ENCODE results near the gene NHEJ1. TPM values are rescaled to one million over a fixed set of nuclear protein-coding genes. Genes with fewer than 3 reads are reported as not detected.

NHEJ1 gene, protein sequence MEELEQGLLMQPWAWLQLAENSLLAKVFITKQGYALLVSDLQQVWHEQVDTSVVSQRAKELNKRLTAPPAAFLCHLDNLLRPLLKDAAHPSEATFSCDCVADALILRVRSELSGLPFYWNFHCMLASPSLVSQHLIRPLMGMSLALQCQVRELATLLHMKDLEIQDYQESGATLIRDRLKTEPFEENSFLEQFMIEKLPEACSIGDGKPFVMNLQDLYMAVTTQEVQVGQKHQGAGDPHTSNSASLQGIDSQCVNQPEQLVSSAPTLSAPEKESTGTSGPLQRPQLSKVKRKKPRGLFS
- total RNA-seq (10 to 100 TPM; 17.0 to 20.1 TPM), polyA plus RNA-seq (10 to 100 TPM; 16.6 to 29.1 (median 23.0) TPM), total RNA-seq (4.9 to 11.9 (median 8.7) reads per million in 6 experiments)

DNA sequence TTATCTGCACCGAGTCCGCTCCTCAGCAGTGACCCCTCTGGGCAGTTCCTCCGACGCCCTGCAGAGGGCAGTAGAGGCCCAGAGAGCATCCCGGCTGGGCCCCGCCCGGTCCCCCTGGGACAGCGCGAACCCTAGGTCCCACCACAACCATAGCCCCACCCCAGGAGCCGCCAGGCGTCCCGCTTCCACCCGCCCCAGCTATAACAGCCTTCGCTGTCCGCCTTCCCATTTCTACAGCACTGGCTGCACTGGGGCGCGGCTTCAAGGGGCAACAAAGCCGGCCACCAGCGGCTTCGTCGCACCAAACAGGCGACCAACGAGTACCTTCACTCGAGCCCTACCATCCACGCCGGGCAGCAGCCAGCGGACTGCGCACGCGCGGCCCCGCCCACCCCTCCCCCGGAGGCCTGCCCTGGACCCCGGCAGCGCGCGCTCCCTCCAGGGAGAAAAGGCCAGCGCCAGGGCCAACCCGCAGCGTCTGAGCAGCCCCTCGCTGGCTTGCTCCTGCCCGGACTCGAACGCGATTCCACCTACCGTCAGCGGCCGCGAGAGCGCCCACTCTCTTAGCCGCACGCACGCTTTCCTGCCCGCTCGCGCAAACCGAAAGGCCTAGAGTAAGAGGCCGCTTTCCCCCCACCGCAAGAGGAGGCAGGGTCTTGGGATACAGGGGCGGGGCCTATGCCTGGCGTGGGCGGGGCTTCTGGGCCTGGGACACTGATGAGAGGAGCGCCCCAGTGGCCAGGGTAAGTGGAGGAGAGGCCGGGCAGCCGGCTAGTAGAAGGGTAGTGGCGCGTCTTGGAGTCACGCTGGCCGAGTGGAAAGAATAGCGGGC is at the start of gene NHEJ1:
TSS of gene NHEJ1 (minus strand) at position 630 of the 832 bp plus-strand sequence. CDS start 2,453 bp downstream, outside the sequence.
- H3K27me3 Mint-ChIP-seq, result no peaks in the 10 kb centered on the region
- H3K9me3 Mint-ChIP-seq, result no peaks in the 10 kb centered on the region
- H3K36me3 Mint-ChIP-seq, result peaks cover 2 to 24% (median 12%) of the 10 kb centered on the region in 3 donors

DNA sequence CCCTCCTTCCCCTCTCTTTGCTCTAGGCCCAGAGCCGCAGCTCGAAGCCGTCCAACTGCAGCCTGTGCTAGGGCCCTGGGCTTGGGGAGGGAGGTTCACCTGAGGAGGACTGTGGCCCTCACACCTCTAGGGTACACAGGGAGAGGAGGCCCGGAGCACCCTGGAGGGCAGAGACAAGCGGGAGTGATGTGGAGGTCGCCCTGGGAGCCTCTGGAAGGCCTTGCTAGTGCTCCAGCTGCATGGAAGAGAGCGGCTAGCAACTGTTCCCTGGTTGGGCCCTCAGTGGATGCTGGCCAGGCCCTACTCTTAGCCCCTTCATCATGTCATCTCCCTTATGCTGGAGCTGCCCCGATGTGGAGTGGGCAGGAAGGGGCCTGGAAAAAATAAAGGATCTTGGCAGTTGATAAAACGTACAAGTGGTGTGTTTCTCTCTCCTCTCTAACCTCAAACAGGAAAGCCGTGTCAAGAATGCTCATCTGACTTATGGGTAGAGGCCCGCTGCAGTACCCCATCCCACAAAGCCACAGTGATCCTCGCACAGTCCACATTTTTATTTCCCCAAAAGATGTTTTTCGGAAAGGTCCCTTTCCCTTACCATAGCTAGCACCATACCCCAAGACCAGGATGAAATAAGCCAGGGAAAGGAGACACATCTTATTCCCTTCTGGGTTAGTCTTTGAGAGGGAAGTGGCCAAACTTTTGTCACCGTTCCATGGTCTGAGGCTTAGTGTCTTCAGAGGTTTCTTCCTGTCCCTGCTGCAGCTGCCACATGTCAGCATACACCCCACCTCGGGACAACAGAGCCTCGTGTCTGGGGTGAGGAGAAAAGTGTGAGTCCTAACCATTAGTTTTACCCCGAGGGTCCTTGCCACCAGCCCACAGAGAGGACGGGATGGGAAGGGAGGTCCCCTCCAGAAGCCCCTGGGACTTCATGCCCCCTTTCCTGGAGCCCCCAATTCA is 48.9 kb upstream of the NHEJ1 start:
- peak overlapping the region in 9 of 10 donors; percentile 30 to 96 (median 66) for H3K4me3 Mint-ChIP-seq
- no peaks in the 10 kb centered on the region for H3K27me3 Mint-ChIP-seq
- peak overlapping the region; percentile 84 to 98 (median 92) for H3K27ac Mint-ChIP-seq
- POLR2A ChIA-PET, result interaction anchor here (0.6 to 23.9 kb wide), 8 partner anchors 8 to 61 kb away, joined by 3 to 674 read pairs (median 16); partner anchors contain the start of genes ABCB6, ANKZF1, ATG9A and CNPPD1
- H3K9me3 Mint-ChIP-seq, result peaks cover 0 to under 1% (median 0%) of the 10 kb centered on the region in 9 donors
- DNase-seq (peak in 1 of 10 donors; percentile 58), ATAC-seq (no peak)
- H3K4me1 Mint-ChIP-seq, result peaks cover 18 to 60% (median 53%) of the 10 kb centered on the region in 4 donors
- peaks cover 0 to 25% (median 3%) of the 10 kb centered on the region in 3 donors for H3K36me3 Mint-ChIP-seq

More for the DNA sequence above, at the start of gene NHEJ1:
- peak within 1 kb of the TSS; percentile 88 to 99 (median 97) for H3K27ac Mint-ChIP-seq
- DNase-seq (peak; percentile 83 to 100 (median 90)), ATAC-seq (peak; percentile 86 to 90)
- POLR2A ChIA-PET, result interaction anchor here (0.6 to 5.6 kb wide), 17 partner anchors 9 to 135 kb away, joined by 3 to 30 read pairs (median 5); partner anchors contain the start of genes ANKZF1, ATG9A, CNPPD1 and DNAJB2
- peak within 1 kb of the TSS; percentile 86 to 99 (median 93) for H3K4me3 Mint-ChIP-seq
- H3K4me1 Mint-ChIP-seq, result peaks cover 16 to 35% (median 17%) of the 10 kb centered on the region in 4 donors

DNA sequence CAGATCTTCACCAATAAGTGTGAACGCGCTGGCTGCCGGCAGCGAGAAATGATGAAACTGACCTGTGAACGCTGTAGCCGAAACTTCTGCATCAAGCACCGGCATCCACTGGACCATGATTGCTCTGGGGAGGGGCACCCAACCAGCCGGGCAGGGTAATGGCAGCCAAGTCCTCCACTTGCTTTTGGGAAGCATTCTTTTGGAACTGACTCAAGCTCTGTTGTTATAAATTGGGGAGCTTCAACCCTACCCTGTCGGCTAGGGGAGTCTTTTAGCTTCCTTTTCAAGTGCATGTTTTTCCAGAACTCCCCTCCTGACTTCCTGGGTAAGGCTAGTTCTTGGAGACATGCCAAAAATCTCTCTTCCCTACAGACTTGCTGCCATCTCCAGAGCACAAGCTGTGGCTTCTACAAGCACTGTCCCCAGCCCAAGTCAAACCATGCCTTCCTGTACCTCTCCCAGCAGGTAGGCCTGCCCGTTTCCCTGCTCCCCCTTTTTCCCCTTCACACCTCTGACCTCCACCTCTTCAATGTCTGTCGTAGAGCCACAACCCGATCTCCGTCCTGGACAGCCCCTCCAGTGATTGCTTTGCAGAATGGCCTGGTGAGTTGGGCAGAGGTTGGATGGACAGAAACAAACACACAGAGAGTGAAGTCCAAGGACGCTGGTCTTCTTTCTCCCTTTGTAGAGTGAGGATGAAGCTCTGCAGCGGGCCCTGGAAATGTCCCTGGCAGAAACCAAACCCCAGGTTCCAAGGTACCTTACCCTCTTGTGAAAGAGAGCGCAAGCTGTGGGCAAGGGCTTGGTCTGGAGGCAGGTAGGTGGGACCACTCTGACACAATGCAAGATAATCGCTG is 47.5 kb upstream of the NHEJ1 start:
- peaks cover 0 to 18% (median 3%) of the 10 kb centered on the region in 3 donors for H3K36me3 Mint-ChIP-seq
- ATAC-seq, result no peak
- H3K4me3 Mint-ChIP-seq, result peak overlapping the region; percentile 16 to 96 (median 92)
- H3K4me1 Mint-ChIP-seq, result peaks cover 18 to 58% (median 53%) of the 10 kb centered on the region in 4 donors
- DNase-seq, result peak in 1 of 10 donors; percentile 49
- H3K27ac Mint-ChIP-seq, result peak overlapping the region; percentile 6 to 100 (median 92)
- no peaks in the 10 kb centered on the region for H3K27me3 Mint-ChIP-seq
- POLR2A ChIA-PET, result interaction anchor here (0.6 to 23.9 kb wide), 9 partner anchors 9 to 47 kb away, joined by 3 to 674 read pairs (median 3); partner anchors contain the start of genes ABCB6, CNPPD1, GLB1L and NHEJ1
- H3K9me3 Mint-ChIP-seq, result peaks cover 0 to 2% (median 0%) of the 10 kb centered on the region in 9 donors

DNA sequence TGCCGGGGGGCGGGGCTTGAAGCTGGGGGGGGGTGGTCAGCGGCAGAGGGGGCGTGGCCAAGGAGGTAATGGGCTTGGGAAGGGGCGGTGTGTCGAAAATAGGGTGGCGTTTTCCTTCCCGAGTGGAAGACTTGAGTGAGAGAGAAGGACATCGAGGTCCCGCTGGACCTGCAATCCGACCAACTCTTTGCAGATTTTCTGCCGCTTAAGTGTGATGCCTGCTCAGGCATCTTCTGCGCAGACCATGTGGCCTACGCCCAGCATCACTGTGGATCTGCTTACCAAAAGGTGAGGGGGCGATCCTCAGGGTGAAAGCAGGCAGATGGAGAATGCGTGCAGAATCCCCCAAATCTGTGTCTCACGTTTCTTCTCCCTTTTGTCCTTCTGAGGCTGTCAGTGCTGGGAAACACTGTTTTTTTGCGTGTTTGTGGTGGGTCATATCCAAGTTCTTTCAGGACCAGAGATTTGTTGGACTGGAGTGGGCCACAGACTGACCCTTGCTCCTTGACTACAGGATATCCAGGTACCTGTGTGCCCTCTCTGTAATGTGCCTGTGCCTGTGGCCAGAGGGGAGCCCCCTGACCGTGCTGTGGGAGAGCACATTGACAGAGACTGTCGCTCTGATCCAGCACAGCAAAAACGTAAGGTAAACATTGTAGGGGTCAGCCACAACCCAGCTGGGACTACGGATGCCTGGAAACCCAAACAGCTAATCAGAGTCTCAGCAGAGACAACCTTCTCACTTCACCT is 46.7 kb upstream of the NHEJ1 start:
- Mint-ChIP-seq H3K36me3 (peaks cover 0 to 18% (median 3%) of the 10 kb centered on the region in 3 donors), H3K4me1 (peaks cover 18 to 58% (median 53%) of the 10 kb centered on the region in 4 donors)
- POLR2A ChIA-PET, result interaction anchor here (0.8 to 23.9 kb wide), 16 partner anchors 8 to 180 kb away, joined by 3 to 674 read pairs (median 12); partner anchors contain the start of genes ABCB6, ANKZF1, ATG9A and CNPPD1

DNA sequence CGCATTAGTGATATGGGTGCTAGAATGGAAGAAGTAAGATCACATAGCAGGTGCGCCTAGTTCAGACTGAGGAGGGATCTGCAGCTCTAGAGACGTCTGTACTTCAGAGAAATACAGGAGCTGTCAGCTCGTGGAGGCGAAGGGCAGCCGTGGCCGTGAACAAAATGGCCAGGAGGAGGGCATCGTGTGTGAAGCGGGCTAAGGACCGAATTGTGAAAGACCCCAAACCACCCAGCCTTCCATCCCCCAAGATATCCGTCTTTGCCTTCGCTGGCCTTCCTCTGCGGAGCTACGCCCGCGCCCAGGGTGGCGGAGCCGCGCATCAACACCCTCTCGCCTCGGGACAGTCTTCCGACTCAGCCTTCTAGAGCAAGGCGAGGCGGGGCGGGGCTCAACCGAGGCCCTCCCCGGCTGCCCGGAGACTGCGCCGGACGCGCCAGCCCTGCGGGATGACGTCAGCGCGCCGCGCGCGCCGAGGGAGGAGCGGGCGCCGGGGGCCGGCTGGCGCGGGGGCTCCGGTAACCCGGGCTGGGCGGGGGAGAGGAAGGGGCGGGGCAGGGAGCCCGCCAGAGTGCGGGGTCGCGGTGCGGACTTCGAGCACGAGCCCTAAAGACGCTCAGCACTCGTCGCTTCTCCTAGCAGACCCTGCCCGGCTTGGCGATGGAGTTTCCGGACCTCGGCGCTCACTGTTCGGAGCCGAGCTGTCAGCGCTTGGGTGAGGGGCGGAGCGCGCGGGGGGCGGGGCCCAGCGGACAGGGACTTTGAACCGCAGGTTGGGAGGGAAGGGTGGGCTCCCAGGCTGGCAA is 45.9 kb upstream of the NHEJ1 start, which contains the start of gene ZFAND2B:
TSS of gene ZFAND2B (plus strand) at position 455 of the 806 bp plus-strand sequence. CDS start at position 661, 206 bp downstream.
- peak; percentile 94 for ATAC-seq
- Mint-ChIP-seq H3K27me3 (no peaks in the 10 kb centered on the region), H3K27ac (peak within 1 kb of the TSS; percentile 96 to 100 (median 97)), H3K4me3 (peak within 1 kb of the TSS; percentile 89 to 96 (median 92)), H3K36me3 (peaks cover 0 to 18% (median 3%) of the 10 kb centered on the region in 3 donors), H3K4me1 (peaks cover 18 to 54% (median 52%) of the 10 kb centered on the region in 4 donors), H3K9me3 (peaks cover 0 to 2% (median 0%) of the 10 kb centered on the region in 9 donors)
- POLR2A ChIA-PET, result interaction anchor here (0.6 to 23.9 kb wide), 22 partner anchors 8 to 337 kb away, joined by 3 to 674 read pairs (median 10); partner anchors contain the start of genes ABCB6, ANKZF1, ATG9A and CNPPD1
- peak; percentile 91 to 98 (median 96) for DNase-seq

More for the DNA sequence above, 46.7 kb upstream of the NHEJ1 start:
- H3K9me3 Mint-ChIP-seq, result peaks cover 0 to 2% (median 0%) of the 10 kb centered on the region in 9 donors
- peak in 1 of 2 donors; percentile 1 for ATAC-seq
- peak overlapping the region; percentile 89 to 96 (median 92) for H3K4me3 Mint-ChIP-seq
- H3K27ac Mint-ChIP-seq, result peak overlapping the region; percentile 79 to 100 (median 96)
- H3K27me3 Mint-ChIP-seq, result no peaks in the 10 kb centered on the region
- DNase-seq, result peak in 1 of 10 donors; percentile 65

DNA sequence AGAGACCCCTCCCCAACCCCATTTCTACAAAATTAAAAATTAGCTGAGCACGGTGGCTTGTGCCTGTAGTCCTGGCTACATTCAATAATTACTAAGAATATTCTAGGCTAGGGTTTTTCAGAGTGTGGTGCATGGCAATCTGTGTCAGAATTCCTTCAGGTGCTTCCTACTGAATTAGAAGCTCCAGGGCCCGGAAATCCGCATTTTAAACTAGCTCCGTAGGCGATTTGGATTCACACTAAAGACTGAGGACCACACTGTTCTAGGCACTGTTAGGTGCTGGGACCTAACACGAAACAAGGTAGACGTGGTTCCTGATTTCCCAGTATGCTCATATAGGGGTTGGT is 45.3 kb upstream of the NHEJ1 start:
- Mint-ChIP-seq H3K27ac (peak overlapping the region; percentile 96 to 100 (median 97)), H3K36me3 (peaks cover 0 to 18% (median 3%) of the 10 kb centered on the region in 3 donors), H3K4me3 (peak overlapping the region; percentile 89 to 96 (median 92)), H3K27me3 (no peaks in the 10 kb centered on the region), H3K9me3 (peaks cover 0 to 3% (median 0%) of the 10 kb centered on the region in 9 donors), H3K4me1 (peaks cover 15 to 50% (median 49%) of the 10 kb centered on the region in 4 donors)
- DNase-seq, result no peak
- no peak for ATAC-seq
- POLR2A ChIA-PET, result interaction anchor here (0.7 to 23.9 kb wide), 19 partner anchors 8 to 337 kb away, joined by 3 to 674 read pairs (median 11); partner anchors contain the start of genes ABCB6, ANKZF1, ATG9A and CNPPD1

DNA sequence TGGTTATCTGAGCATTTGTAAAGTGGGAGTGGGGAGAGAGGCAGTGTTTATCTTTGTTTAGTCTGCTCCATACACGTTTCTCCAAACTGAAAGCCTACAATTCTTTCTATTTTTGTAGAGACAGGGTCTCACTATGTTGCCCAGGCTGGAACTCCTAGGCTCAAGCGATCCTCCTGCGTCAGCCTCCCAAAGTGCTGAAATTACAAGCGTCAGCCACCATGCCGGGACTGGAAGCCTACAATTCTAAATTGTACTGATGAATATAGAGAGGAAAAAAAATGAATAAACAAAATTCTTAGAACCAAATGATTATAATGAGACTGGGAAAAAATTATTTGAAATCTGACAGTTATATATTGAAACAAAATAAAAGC is 44.5 kb upstream of the NHEJ1 start:
- H3K27ac Mint-ChIP-seq, result peak overlapping the region in 9 of 10 donors; percentile 57 to 100 (median 96)
- POLR2A ChIA-PET, result interaction anchor here (0.6 to 23.9 kb wide), 5 partner anchors 13 to 843 kb away, joined by 3 to 674 read pairs (median 14); partner anchors contain the start of genes ANKZF1, ATG9A, CNPPD1 and RETREG2
- H3K9me3 Mint-ChIP-seq, result peaks cover 0 to 7% (median 0%) of the 10 kb centered on the region in 9 donors
- ATAC-seq (no peak), DNase-seq (peak in 1 of 10 donors; percentile 36)
- no peaks in the 10 kb centered on the region for H3K27me3 Mint-ChIP-seq
- H3K4me3 Mint-ChIP-seq, result peak overlapping the region in 7 of 10 donors; percentile 8 to 93 (median 50)
- H3K4me1 Mint-ChIP-seq, result peaks cover 17 to 50% (median 50%) of the 10 kb centered on the region in 4 donors
- peaks cover 0 to 18% (median 3%) of the 10 kb centered on the region in 3 donors for H3K36me3 Mint-ChIP-seq

DNA sequence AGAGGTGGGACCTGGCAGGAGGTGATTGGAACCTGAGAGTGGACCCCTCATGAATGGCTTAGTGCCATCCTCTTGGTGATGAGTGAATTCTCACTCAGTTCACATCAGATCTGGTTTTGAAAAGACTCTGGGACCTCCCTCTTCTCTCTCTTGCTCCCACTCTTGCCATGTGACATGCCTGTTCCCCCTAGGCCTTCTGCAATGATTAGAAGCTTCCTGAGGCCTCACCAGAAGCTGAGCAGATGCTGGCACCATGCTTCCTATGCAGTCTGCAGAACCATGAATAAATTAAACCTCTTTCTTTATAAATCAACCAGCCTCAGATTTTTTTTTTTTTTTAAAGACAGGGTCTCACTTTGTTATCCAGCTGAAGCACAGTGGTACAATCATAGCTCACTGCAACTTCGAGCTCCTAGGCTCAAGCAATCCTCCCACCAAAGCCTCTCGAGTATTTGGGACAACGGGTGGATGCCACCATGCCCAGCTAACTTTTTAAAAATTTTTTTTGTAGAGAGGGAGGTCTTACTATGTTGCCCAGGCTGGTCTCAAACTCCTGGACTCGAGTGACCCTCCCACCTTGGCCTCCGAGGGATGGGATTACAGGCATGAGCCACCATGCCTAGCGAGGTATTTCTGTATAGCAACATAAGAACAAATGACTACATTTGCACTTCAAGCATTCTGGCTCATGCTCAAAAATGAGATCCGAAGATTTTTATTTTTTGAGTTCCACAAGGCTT is 44.0 kb upstream of the NHEJ1 start:
- peaks cover 13 to 48% (median 48%) of the 10 kb centered on the region in 4 donors for H3K4me1 Mint-ChIP-seq

More for the DNA sequence above, 44.0 kb upstream of the NHEJ1 start:
- Mint-ChIP-seq H3K9me3 (peaks cover 0 to 7% (median 0%) of the 10 kb centered on the region in 9 donors), H3K4me3 (peak overlapping the region in 1 of 10 donors; percentile 46), H3K27ac (peak overlapping the region in 7 of 10 donors; percentile 66 to 100 (median 80)), H3K36me3 (peaks cover 0 to 17% (median 3%) of the 10 kb centered on the region in 3 donors), H3K27me3 (peaks cover 0 to under 1% (median 0%) of the 10 kb centered on the region in 5 donors)
- POLR2A ChIA-PET, result interaction anchor here (0.6 to 23.9 kb wide), 4 partner anchors 27 to 842 kb away, joined by 3 to 674 read pairs (median 5); partner anchors contain the start of genes CNPPD1, RETREG2, SLC23A3 and TUBA4B
- ATAC-seq (no peak), DNase-seq (peak in 1 of 10 donors; percentile 43)

Data from naive thymus-derived CD8-positive, alpha-beta T cell (primary cell).